K562 (cell line): Measurements from ENCODE around the gene SPEM2. TPM values are rescaled to one million over a fixed set of nuclear protein-coding genes. Genes with fewer than 3 reads are reported as not detected.

Experiments
- C11orf30 ChIP-seq: fragments of 450-650 bp; IDR thresholded peaks from 2 replicates; pipeline ENCODE4 v1.6.1; 2016; ENCODE audit warnings: low read depth, mild to moderate bottlenecking
- CHD4 ChIP-seq: fragments of 200-600 bp; sonication (generic); IDR thresholded peaks from 3 replicates; pipeline ENCODE4 v1.6.1; 2012; ENCODE audit warnings: low read depth, mild to moderate bottlenecking, mixed read lengths, low read length, inconsistent platforms; ENCODE audit not compliant: insufficient read depth, insufficient replicate concordance, poor library complexity, severe bottlenecking
- CTBP1 ChIP-seq: fragments of 450-650 bp; IDR thresholded peaks from 2 replicates; pipeline ENCODE4 v1.6.1; 2016; ENCODE audit warnings: borderline replicate concordance
- CXXC5 ChIP-seq: fragments of 250-450 bp; sonication (Bioruptor Pico); IDR thresholded peaks from 2 replicates; pipeline ENCODE4 v1.8.0; 2022; ENCODE audit warnings: inconsistent platforms, mild to moderate bottlenecking, moderate library complexity
- HLTF ChIP-seq: fragments of 450-650 bp; IDR thresholded peaks from 2 replicates; pipeline ENCODE4 v1.6.1; 2016
- HNRNPK ChIP-seq: fragments of 200-400 bp; formaldehyde crosslinking; IDR thresholded peaks from one replicate; pipeline ENCODE4 v1.6.1; 2018; ENCODE audit warnings: mild to moderate bottlenecking, low read depth, low read length; ENCODE audit not compliant: poor library complexity, severe bottlenecking
- MAFF ChIP-seq: IDR thresholded peaks from 2 replicates; pipeline ENCODE4 v1.6.1; 2012; ENCODE audit warnings: low read length, improper control_type of control experiment
- MAZ ChIP-seq, 2 experiments: fragments of 450-650 bp in 1 of 2; sonication (generic) in 1 of 2; formaldehyde crosslinking; IDR thresholded peaks in 1 of 2; conservative IDR thresholded peaks in 1 of 2; 2 replicates each; pipeline versions ENCODE4 v1.4.0 to v1.5.0; 2020; ENCODE audit warnings: mild to moderate bottlenecking in 1 of 2, missing genetic modification reagents in 1 of 2
- NCOA1 ChIP-seq: fragments of 450-650 bp; IDR thresholded peaks from 2 replicates; pipeline ENCODE4 v1.6.1; 2016; ENCODE audit warnings: low read depth
- NRF1 ChIP-seq, 2 experiments: fragments of 450-650 bp; IDR thresholded peaks in 1 of 2; conservative IDR thresholded peaks in 1 of 2; 2 replicates each; pipeline ENCODE4 v1.6.1; 2014; ENCODE audit warnings: mild to moderate bottlenecking in 2 of 2
- PHF8 ChIP-seq: fragments of 200-600 bp; sonication (generic); IDR thresholded peaks from 2 replicates; pipeline ENCODE4 v1.6.1; 2012; ENCODE audit warnings: mixed run types, mild to moderate bottlenecking, inconsistent platforms, low read length, moderate library complexity, borderline replicate concordance
- POLR2G ChIP-seq: fragments of 200-400 bp; formaldehyde crosslinking; IDR thresholded peaks from 2 replicates; pipeline ENCODE4 v1.6.1; 2017; ENCODE audit warnings: low read depth, mild to moderate bottlenecking, antibody characterized with exemption, low read length, moderate library complexity
- POLR3G ChIP-seq: IDR thresholded peaks from 2 replicates; pipeline ENCODE4 v1.6.1; 2011; ENCODE audit not compliant: insufficient read length, insufficient replicate concordance; ENCODE audit errors: extremely low read depth
- RBFOX2 ChIP-seq: fragments of 200-400 bp; formaldehyde crosslinking; IDR thresholded peaks from 2 replicates; pipeline ENCODE4 v1.6.1; 2017; ENCODE audit warnings: low read depth, mild to moderate bottlenecking, low read length, moderate library complexity
- RBM22 ChIP-seq: fragments of 200-400 bp; formaldehyde crosslinking; IDR thresholded peaks from 2 replicates; pipeline ENCODE4 v1.6.1; 2018; ENCODE audit warnings: low read length, low read depth; ENCODE audit not compliant: poor library complexity, severe bottlenecking
- RBM39 ChIP-seq: fragments of 200-400 bp; formaldehyde crosslinking; optimal IDR thresholded peaks from 2 replicates; pipeline ENCODE3; 2018; ENCODE audit warnings: low read depth, low read length
- SREBF1 ChIP-seq: fragments of 150-350 bp; IDR thresholded peaks from 2 replicates; pipeline ENCODE4 v1.6.1; 2014; ENCODE audit warnings: antibody characterized with exemption, low read depth, low read length, borderline replicate concordance
- TRIM24 ChIP-seq, 2 experiments: fragments of 450-650 bp; IDR thresholded peaks; 2 replicates each; pipeline ENCODE4 v1.6.1; 2016
- ZNF316 ChIP-seq: fragments of 450-650 bp; IDR thresholded peaks from 2 replicates; pipeline ENCODE4 v1.6.1; 2016
- ZNF699 ChIP-seq: fragments of 250-450 bp; sonication (Bioruptor Pico); IDR thresholded peaks from 2 replicates; pipeline ENCODE4 v1.8.0; 2021; ENCODE audit warnings: mild to moderate bottlenecking, moderate library complexity; ENCODE audit not compliant: insufficient replicate concordance
- ZNF717 ChIP-seq: fragments of 250-450 bp; sonication (Bioruptor Pico); IDR thresholded peaks from 2 replicates; pipeline ENCODE4 v1.5.0; 2021
- polyA plus RNA-seq, 8 experiments: library from polyadenylated mRNA; depleted of rRNA in 4 of 8; stranded (reverse) in 5 of 8; unstranded in 3 of 8; fragments of >200 nt; fragmentation: Nextera tagmentation in 2 of 8; fragmentation: Illumina TruSeq in 1 of 8; extraction: Ambion mirVana in 2 of 8; extraction: Trizol in 1 of 8; gene quantifications; 2 replicates each; pipeline versions ENCODE4 v1.2.1 to v1.2.3, GENCODE V29; 2011 to 2014; ENCODE audit warnings: inconsistent platforms in 1 of 8, missing spikeins in 1 of 8
- total RNA-seq, 7 experiments: library from RNA; depleted of rRNA in 6 of 7; stranded (reverse); fragments of >200 nt in 6 of 7; fragmentation: Illumina TruSeq in 2 of 7; extraction: Trizol in 2 of 7; gene quantifications; 2 replicates each; pipeline versions ENCODE4 v1.2.1 to v1.2.3, GENCODE V29; 2011 to 2021; ENCODE audit warnings: low replicate concordance in 1 of 7
- TF ChIP-seq, protein P1 (sequence below), 2 experiments: IDR thresholded peaks; 2 replicates each; pipeline ENCODE4 v1.6.1; 2012; ENCODE audit warnings: improper control_type of control experiment in 2 of 2, low read depth in 2 of 2, low read length in 2 of 2, borderline replicate concordance in 1 of 2
- TF ChIP-seq, protein P2 (sequence below): sonication (generic); formaldehyde crosslinking; IDR thresholded peaks from 2 replicates; pipeline ENCODE4 v1.8.0; 2022; ENCODE audit warnings: mild to moderate bottlenecking, missing genetic modification reagents
- TF ChIP-seq, protein P3 (sequence below): sonication (generic); formaldehyde crosslinking; IDR thresholded peaks from 2 replicates; pipeline ENCODE4 v1.8.0; 2022; ENCODE audit warnings: mild to moderate bottlenecking, missing genetic modification reagents, borderline replicate concordance

SPEM2 gene
- total and polyA plus RNA-seq, 9 of the 15 experiments (the other 6 are each of a cell fraction or from before 2014, with no cell fraction given): not detected

DNA sequence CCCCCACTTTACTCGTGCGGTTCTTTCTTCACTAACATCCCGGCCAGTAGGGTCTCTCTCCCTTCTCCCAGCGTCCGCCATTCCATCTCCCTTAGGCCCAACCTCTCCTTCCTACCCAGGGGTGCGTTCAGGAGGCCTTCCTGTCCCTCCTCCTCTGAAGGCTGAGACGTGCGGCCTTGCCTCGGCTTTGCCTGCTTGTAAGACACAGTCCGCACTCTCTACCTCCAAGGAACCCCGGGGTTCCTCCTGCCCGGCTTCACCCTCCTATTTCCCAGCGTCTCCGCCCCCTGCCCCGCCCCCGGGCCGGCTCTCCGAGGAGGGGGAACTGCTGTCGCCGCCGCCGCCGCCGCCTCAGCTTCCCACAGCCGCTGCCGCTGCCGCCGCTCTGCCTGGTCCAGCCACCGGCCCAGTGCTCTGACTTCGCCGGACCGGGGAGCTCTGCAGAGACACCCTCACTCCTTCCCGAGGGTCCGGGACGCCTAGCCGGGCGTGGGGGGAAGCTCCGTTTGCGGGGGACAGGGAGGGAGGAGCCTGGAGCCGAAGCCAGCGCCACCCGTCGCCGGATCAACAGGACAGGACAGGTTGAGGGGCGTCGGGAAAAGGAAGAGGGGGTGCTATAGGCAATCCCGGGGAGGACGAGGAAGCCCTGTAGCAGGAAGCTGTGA, 12.7 kb downstream of the SPEM2 start (continued):
- TF ChIP-seq, protein P1, sequence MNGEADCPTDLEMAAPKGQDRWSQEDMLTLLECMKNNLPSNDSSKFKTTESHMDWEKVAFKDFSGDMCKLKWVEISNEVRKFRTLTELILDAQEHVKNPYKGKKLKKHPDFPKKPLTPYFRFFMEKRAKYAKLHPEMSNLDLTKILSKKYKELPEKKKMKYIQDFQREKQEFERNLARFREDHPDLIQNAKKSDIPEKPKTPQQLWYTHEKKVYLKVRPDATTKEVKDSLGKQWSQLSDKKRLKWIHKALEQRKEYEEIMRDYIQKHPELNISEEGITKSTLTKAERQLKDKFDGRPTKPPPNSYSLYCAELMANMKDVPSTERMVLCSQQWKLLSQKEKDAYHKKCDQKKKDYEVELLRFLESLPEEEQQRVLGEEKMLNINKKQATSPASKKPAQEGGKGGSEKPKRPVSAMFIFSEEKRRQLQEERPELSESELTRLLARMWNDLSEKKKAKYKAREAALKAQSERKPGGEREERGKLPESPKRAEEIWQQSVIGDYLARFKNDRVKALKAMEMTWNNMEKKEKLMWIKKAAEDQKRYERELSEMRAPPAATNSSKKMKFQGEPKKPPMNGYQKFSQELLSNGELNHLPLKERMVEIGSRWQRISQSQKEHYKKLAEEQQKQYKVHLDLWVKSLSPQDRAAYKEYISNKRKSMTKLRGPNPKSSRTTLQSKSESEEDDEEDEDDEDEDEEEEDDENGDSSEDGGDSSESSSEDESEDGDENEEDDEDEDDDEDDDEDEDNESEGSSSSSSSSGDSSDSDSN (IDR thresholded peaks at IDR 0.05; ENCODE audit: borderline replicate concordance in 1 of 2, low read depth in 2 of 2, low read length in 2 of 2): 0 out of 4 replicates have a peak, but pooled peaks of 1 of the 2 experiments have one; percentile 4
- 0 out of 4 replicates have a peak, but pooled peaks of 1 of the 2 experiments have one; percentile 21 for TF ChIP-seq NRF1 (conservative IDR thresholded peaks at IDR 0.05 in 1 of 2, IDR thresholded peaks at IDR 0.05 in 1 of 2)
- no peak for TF ChIP-seq TRIM24 (IDR thresholded peaks at IDR 0.05)
- peak in 1 of 2 experiments; percentile 55; a peak in 2 of 4 replicates for TF ChIP-seq MAZ (CRISPR knock-in tag; conservative IDR thresholded peaks at IDR 0.05 in 1 of 2, IDR thresholded peaks at IDR 0.05 in 1 of 2)
- peak; percentile 63 for TF ChIP-seq POLR2G
- no peak for TF ChIP-seq HLTF
- TF ChIP-seq, protein P2, sequence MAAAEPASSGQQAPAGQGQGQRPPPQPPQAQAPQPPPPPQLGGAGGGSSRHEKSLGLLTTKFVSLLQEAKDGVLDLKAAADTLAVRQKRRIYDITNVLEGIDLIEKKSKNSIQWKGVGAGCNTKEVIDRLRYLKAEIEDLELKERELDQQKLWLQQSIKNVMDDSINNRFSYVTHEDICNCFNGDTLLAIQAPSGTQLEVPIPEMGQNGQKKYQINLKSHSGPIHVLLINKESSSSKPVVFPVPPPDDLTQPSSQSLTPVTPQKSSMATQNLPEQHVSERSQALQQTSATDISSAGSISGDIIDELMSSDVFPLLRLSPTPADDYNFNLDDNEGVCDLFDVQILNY: no peak
- TF ChIP-seq SREBF1: no peak
- TF ChIP-seq NCOA1: no peak
- TF ChIP-seq PHF8: peak; percentile 33; the same call in 1 of the 2 replicates
- TF ChIP-seq RBM39: no peak
- TF ChIP-seq ZNF316: 0 out of 2 replicates have a peak, but pooled peaks have one; percentile 0
- no peak for TF ChIP-seq ZNF717 (CRISPR knock-in tag)
- TF ChIP-seq ZNF699 (CRISPR knock-in tag): no peak
- TF ChIP-seq RBM22: no peak
- TF ChIP-seq HNRNPK: no peak
- no peak for TF ChIP-seq CHD4
- no peak for TF ChIP-seq MAFF
- TF ChIP-seq C11orf30: no peak
- TF ChIP-seq, protein P3, sequence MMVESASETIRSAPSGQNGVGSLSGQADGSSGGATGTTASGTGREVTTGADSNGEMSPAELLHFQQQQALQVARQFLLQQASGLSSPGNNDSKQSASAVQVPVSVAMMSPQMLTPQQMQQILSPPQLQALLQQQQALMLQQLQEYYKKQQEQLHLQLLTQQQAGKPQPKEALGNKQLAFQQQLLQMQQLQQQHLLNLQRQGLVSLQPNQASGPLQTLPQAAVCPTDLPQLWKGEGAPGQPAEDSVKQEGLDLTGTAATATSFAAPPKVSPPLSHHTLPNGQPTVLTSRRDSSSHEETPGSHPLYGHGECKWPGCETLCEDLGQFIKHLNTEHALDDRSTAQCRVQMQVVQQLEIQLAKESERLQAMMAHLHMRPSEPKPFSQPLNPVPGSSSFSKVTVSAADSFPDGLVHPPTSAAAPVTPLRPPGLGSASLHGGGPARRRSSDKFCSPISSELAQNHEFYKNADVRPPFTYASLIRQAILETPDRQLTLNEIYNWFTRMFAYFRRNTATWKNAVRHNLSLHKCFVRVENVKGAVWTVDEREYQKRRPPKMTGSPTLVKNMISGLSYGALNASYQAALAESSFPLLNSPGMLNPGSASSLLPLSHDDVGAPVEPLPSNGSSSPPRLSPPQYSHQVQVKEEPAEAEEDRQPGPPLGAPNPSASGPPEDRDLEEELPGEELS: no peak
- TF ChIP-seq CTBP1: peak; percentile 30; the same call in 1 of the 2 replicates
- peak; percentile 57 for TF ChIP-seq RBFOX2
- no peak for TF ChIP-seq POLR3G
- TF ChIP-seq CXXC5: 0 out of 2 replicates have a peak, but pooled peaks have one; percentile 25
